KMS-11 (cell line): ENCODE data around the gene MAML3.

Experiments
- H2AFZ ChIP-seq: fragments of 200-600 bp; sonication (generic); 2 replicates; pipeline ENCODE4 v1.6.1; 2016; ENCODE audit warnings: antibody characterized with exemption, mixed run types, low read depth
- H3K27ac ChIP-seq: fragments of 200-600 bp; sonication (generic); 2 replicates; pipeline ENCODE4 v1.6.1; 2016; ENCODE audit warnings: mild to moderate bottlenecking, mixed run types
- H3K27me3 ChIP-seq: fragments of 200-600 bp; sonication (generic); 2 replicates; pipeline ENCODE4 v1.6.1; 2017; ENCODE audit warnings: mild to moderate bottlenecking, low read depth, mixed run types, moderate library complexity; ENCODE audit not compliant: insufficient read depth
- H3K36me3 ChIP-seq: fragments of 200-600 bp; sonication (generic); 2 replicates; pipeline ENCODE4 v1.6.1; 2017; ENCODE audit warnings: mild to moderate bottlenecking, mixed run types; ENCODE audit not compliant: insufficient read depth
- H3K4me1 ChIP-seq: fragments of 200-600 bp; sonication (generic); 2 replicates; pipeline ENCODE4 v1.6.1; 2016; ENCODE audit warnings: mild to moderate bottlenecking, low read depth, mixed run types; ENCODE audit not compliant: poor library complexity, severe bottlenecking
- H3K4me2 ChIP-seq: fragments of 200-600 bp; sonication (generic); 2 replicates; pipeline ENCODE4 v1.7.0; 2016; ENCODE audit warnings: mild to moderate bottlenecking, mixed run types
- H3K4me3 ChIP-seq: fragments of 200-600 bp; sonication (generic); IDR thresholded peaks from 2 replicates; pipeline ENCODE4 v1.6.1; 2017; ENCODE audit warnings: low read depth, low read length, mixed read lengths; ENCODE audit not compliant: insufficient read depth
- H3K79me2 ChIP-seq: fragments of 200-600 bp; sonication (generic); 2 replicates; pipeline ENCODE4 v1.6.1; 2016; ENCODE audit warnings: low read depth, mixed run types; ENCODE audit not compliant: insufficient read depth
- H3K9ac ChIP-seq: fragments of 200-600 bp; sonication (generic); 2 replicates; pipeline ENCODE4 v1.6.1; 2016; ENCODE audit warnings: mild to moderate bottlenecking, mixed run types
- H4K20me1 ChIP-seq: fragments of 200-600 bp; sonication (generic); 2 replicates; pipeline ENCODE4 v1.6.1; 2016; ENCODE audit warnings: mild to moderate bottlenecking, mixed run types; ENCODE audit not compliant: insufficient read depth
- CTCF ChIP-seq: fragments of 200-600 bp; sonication (generic); conservative IDR thresholded peaks from 2 replicates; pipeline ENCODE4 v1.6.1; 2017; ENCODE audit warnings: low read depth, mild to moderate bottlenecking, antibody characterized with exemption, low read length, moderate library complexity, mixed read lengths

MAML3 gene

GRCh38 chr4:139823345-139823744 lies 330.6 kb downstream of the MAML3 start:
- Histone ChIP-seq H3K36me3 (no peaks in the 10 kb centered on the region), H3K27me3 (no peaks in the 10 kb centered on the region), H3K79me2 (no peaks in the 10 kb centered on the region), H3K4me2 (no peak overlapping the region), H2AFZ (no peak overlapping the region), H3K27ac (no peak overlapping the region), H3K4me3 (no peak overlapping the region), H3K4me1 (peaks cover 1% of the 10 kb centered on the region), H3K9ac (no peak overlapping the region), H4K20me1 (no peaks in the 10 kb centered on the region)
- TF ChIP-seq CTCF = no peak

- no peak overlapping the region for H3K4me2 ChIP-seq
- H3K4me1 ChIP-seq = peaks cover 8% of the 10 kb centered on the region
- no peak overlapping the region for H3K9ac ChIP-seq
- no peak overlapping the region for H3K27ac ChIP-seq
- no peaks in the 10 kb centered on the region for H3K36me3 ChIP-seq
- H3K27me3 ChIP-seq = no peaks in the 10 kb centered on the region
- H4K20me1 ChIP-seq = no peaks in the 10 kb centered on the region
- no peaks in the 10 kb centered on the region for H3K79me2 ChIP-seq
- no peak for TF ChIP-seq CTCF
- H2AFZ ChIP-seq = no peak overlapping the region
- no peak overlapping the region for H3K4me3 ChIP-seq
Measured at GRCh38 chr4:139822391-139822790, 331.6 kb downstream of the MAML3 start.

- no peaks in the 10 kb centered on the region for H4K20me1 ChIP-seq
- no peaks in the 10 kb centered on the region for H3K79me2 ChIP-seq
- no peak overlapping the region for H3K4me3 ChIP-seq
- peaks cover 8% of the 10 kb centered on the region for H3K4me1 ChIP-seq
- H3K27ac ChIP-seq = no peak overlapping the region
- H3K27me3 ChIP-seq = no peaks in the 10 kb centered on the region
- no peak for TF ChIP-seq CTCF
- H3K9ac ChIP-seq = no peak overlapping the region
- no peak overlapping the region for H3K4me2 ChIP-seq
- H3K36me3 ChIP-seq = no peaks in the 10 kb centered on the region
- no peak overlapping the region for H2AFZ ChIP-seq
Measured at GRCh38 chr4:139819082-139819481, 334.9 kb downstream of the MAML3 start.

GRCh38 chr4:139817657-139818452 lies 336.1 kb downstream of the MAML3 start:
- no peaks in the 10 kb centered on the region for H3K79me2 ChIP-seq
- H3K4me2 ChIP-seq = 0 out of 2 replicates have a peak overlapping the region, but pooled peaks have one; percentile 4
- H4K20me1 ChIP-seq = no peaks in the 10 kb centered on the region
- H3K27ac ChIP-seq = no peak overlapping the region
- H3K4me3 ChIP-seq = no peak overlapping the region
- H3K9ac ChIP-seq = no peak overlapping the region
- peaks cover 8% of the 10 kb centered on the region for H3K4me1 ChIP-seq
- H3K36me3 ChIP-seq = no peaks in the 10 kb centered on the region
- no peak overlapping the region for H2AFZ ChIP-seq
- no peaks in the 10 kb centered on the region for H3K27me3 ChIP-seq
- TF ChIP-seq CTCF = no peak
